HUES64 (cell line): ENCODE data around the gene TMEM14C.
"Not testable (repeated sequence)": the region's sequence is repeated elsewhere in the genome, so short reads cannot be mapped to it uniquely, and the experiment has no call there.

Source experiments
- H3K27ac ChIP-seq: 2 replicates; pipeline ENCODE4 v1.7.0; 2013; ENCODE audit warnings: low read depth, low read length, inconsistent platforms
- H3K27me3 ChIP-seq: 2 replicates; pipeline ENCODE4 v1.6.1; 2013; ENCODE audit warnings: mild to moderate bottlenecking, low read length; ENCODE audit not compliant: insufficient read depth
- H3K36me3 ChIP-seq: 2 replicates; pipeline ENCODE4 v1.6.1; 2013; ENCODE audit warnings: mild to moderate bottlenecking, low read length; ENCODE audit not compliant: insufficient read depth
- H3K4me1 ChIP-seq: 2 replicates; pipeline ENCODE4 v1.6.1; 2013; ENCODE audit warnings: mild to moderate bottlenecking, low read length, moderate library complexity; ENCODE audit not compliant: insufficient read depth
- H3K4me3 ChIP-seq: 2 replicates; pipeline ENCODE4 v1.5.1; 2013; ENCODE audit warnings: mild to moderate bottlenecking, low read length, moderate library complexity
- H3K9ac ChIP-seq: 2 replicates; pipeline ENCODE4 v1.6.1; 2013; ENCODE audit warnings: mild to moderate bottlenecking, low read depth, low read length
- H3K9me3 ChIP-seq: 2 replicates; pipeline ENCODE4 v1.6.1; 2013; ENCODE audit warnings: low read depth, low read length; ENCODE audit not compliant: insufficient read depth
- WGBS: fragments of 150-250, 120-280 bp; methylation state at CpG from one replicate; pipeline ENCODE4 v1.1.7; 2013; ENCODE audit warnings: missing lambda C conversion rate; 5-methylcytosine and 5-hydroxymethylcytosine counted together

TMEM14C gene

GRCh38 chr6:10721850-10722569, 860 bp upstream of the TMEM14C start:
- peak overlapping the region; percentile 96 for H3K27ac ChIP-seq

DNA sequence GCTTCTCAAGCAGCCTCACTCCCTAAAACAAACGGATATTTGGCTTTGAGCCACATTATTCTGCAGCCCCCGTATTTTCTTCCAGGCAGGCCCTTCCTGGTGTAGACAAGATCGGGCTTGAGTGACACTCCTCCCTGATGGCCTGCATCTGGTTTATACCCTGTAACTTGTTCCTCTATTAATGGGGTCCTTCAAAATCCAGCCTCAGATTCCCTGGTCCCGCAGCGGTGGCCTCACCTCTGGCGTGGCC, 375 bp upstream of the TMEM14C start:
- H3K4me3 ChIP-seq = peak overlapping the region; percentile 92

More at GRCh38 chr6:10721850-10722569, 860 bp upstream of the TMEM14C start:
- 92% methylated on average over 11 of the region's 11 CpGs for WGBS
- Histone ChIP-seq H3K36me3 (peaks cover 20% of the 10 kb centered on the region), H3K9me3 (0 out of 2 replicates have a peak, but pooled peaks cover 10% of the 10 kb centered on the region), H3K4me3 (peak overlapping the region; percentile 92), H3K27me3 (no peaks in the 10 kb centered on the region), H3K9ac (peak overlapping the region; percentile 94), H3K4me1 (peaks cover 12% of the 10 kb centered on the region; the same call in 1 of the 2 replicates)

DNA sequence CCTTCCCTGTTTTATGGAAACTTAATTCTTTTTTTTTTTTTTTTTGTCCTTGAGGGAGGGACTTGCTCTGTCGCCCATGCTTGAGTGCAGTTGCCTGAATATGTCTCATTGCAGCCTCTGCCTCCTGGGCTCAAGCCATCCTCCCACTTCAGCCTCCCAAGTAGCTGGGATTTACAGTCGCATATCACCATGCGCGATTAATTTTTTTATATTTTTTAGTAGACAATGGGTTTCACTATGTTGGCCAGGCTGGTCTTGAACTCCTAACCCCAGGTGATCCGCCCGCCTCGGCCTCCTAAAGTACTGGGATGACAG, 654 bp downstream of the TMEM14C start:
- Histone ChIP-seq H3K9ac (peak overlapping the region; percentile 94), H3K36me3 (peaks cover 33% of the 10 kb centered on the region), H3K27ac (peak overlapping the region; percentile 96), H3K27me3 (no peaks in the 10 kb centered on the region), H3K4me1 (peaks cover 12% of the 10 kb centered on the region; the same call in 1 of the 2 replicates), H3K4me3 (peak overlapping the region; percentile 92), H3K9me3 (0 out of 2 replicates have a peak, but pooled peaks cover 2% of the 10 kb centered on the region)
- WGBS = 53% methylated on average over 7 of the region's 7 CpGs

More for the DNA sequence above, 375 bp upstream of the TMEM14C start:
- 0 out of 2 replicates have a peak, but pooled peaks cover 10% of the 10 kb centered on the region for H3K9me3 ChIP-seq
- 13% methylated on average over 6 of the region's 6 CpGs for whole genome bisulfite sequencing
- H3K27ac ChIP-seq = peak overlapping the region; percentile 96
- no peaks in the 10 kb centered on the region for H3K27me3 ChIP-seq
- peak overlapping the region; percentile 94 for H3K9ac ChIP-seq
- peaks cover 12% of the 10 kb centered on the region; the same call in 1 of the 2 replicates for H3K4me1 ChIP-seq
- peaks cover 24% of the 10 kb centered on the region for H3K36me3 ChIP-seq

DNA sequence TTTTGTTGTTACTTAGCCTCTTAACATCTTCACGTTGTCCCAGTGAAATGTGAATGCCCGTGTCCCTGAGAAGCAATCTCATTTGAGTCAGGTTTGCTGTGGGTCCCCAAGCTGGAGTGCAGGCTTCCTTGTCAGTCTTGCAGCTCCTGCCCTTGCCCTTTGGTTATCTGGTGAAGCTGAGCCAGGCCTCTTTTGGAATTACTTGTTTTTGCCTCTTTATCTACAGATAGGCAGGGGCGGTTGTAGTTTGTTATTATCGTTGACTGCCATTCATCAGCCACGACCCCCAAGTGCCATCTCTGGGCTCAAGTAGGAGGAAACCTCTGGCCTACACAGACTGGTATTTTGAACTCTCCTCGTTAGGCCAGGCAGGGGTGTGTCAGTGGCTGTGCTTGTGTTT, 2.2 kb downstream of the TMEM14C start:
- no peak overlapping the region for H3K27ac ChIP-seq
- H3K27me3 ChIP-seq = no peaks in the 10 kb centered on the region
- 96% methylated on average over 6 of the region's 6 CpGs for WGBS
- H3K4me1 ChIP-seq = peaks cover 12% of the 10 kb centered on the region; the same call in 1 of the 2 replicates
- H3K9ac ChIP-seq = no peak overlapping the region
- no peak overlapping the region for H3K4me3 ChIP-seq
- H3K9me3 ChIP-seq = no peaks in the 10 kb centered on the region
- peaks cover 48% of the 10 kb centered on the region for H3K36me3 ChIP-seq

- Histone ChIP-seq H3K4me1 (peaks cover 12% of the 10 kb centered on the region; the same call in 1 of the 2 replicates), H3K27ac (no peak overlapping the region), H3K9me3 (no peaks in the 10 kb centered on the region), H3K9ac (no peak overlapping the region), H3K4me3 (no peak overlapping the region), H3K27me3 (no peaks in the 10 kb centered on the region), H3K36me3 (peaks cover 55% of the 10 kb centered on the region)
- 92% methylated on average over 7 of the region's 9 CpGs for WGBS
Observed at GRCh38 chr6:10725716-10726115, 2.8 kb downstream of the TMEM14C start.

- Histone ChIP-seq H3K9ac (no peak overlapping the region), H3K27me3 (no peaks in the 10 kb centered on the region), H3K36me3 (peaks cover 76% of the 10 kb centered on the region), H3K4me1 (peaks cover 4% of the 10 kb centered on the region; the same call in 1 of the 2 replicates), H3K4me3 (no peak overlapping the region), H3K9me3 (no peaks in the 10 kb centered on the region), H3K27ac (no peak overlapping the region)
- 96% methylated on average over 3 of the region's 3 CpGs for WGBS
Observed at GRCh38 chr6:10730254-10730653, 7.4 kb downstream of the TMEM14C start.

GRCh38 chr6:10733151-10733715, 10.4 kb downstream of the TMEM14C start:
- Histone ChIP-seq H3K27me3 (no peaks in the 10 kb centered on the region), H3K4me1 (peaks cover 4% of the 10 kb centered on the region; the same call in 1 of the 2 replicates), H3K36me3 (peaks cover 53% of the 10 kb centered on the region), H3K27ac (no peak overlapping the region), H3K9ac (no peak overlapping the region), H3K9me3 (no peaks in the 10 kb centered on the region), H3K4me3 (no peak overlapping the region)
- WGBS = 94% methylated on average over 17 of the region's 17 CpGs

DNA sequence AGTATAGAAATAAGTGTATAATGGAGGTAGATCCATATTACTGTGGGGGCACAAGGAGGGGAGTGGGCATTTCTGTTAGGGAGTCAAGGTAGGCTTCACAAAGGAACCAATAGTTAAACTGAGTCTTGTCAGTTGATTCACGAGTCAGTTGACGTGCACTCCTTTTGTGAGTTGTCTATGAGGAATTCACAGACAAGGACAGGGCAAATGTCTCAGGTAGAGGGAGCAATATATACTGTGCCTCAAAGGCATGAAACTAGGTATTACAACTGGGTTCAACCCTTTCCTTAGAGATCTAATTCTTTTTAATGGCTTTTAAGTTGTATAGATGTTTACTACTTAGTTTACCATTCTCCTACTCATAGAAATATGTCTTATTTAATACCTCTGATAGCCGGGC, 11.0 kb downstream of the TMEM14C start:
- Histone ChIP-seq H3K9me3 (no peaks in the 10 kb centered on the region), H3K27me3 (no peaks in the 10 kb centered on the region), H3K4me3 (no peak overlapping the region), H3K4me1 (peaks cover 4% of the 10 kb centered on the region; the same call in 1 of the 2 replicates), H3K9ac (no peak overlapping the region), H3K27ac (no peak overlapping the region), H3K36me3 (peaks cover 46% of the 10 kb centered on the region)
- WGBS = 94% methylated on average over 3 of the region's 3 CpGs

- Histone ChIP-seq H3K4me1 (peaks cover 4% of the 10 kb centered on the region; the same call in 1 of the 2 replicates), H3K36me3 (peaks cover 21% of the 10 kb centered on the region), H3K4me3 (no peak overlapping the region), H3K27ac (no peak overlapping the region), H3K9ac (no peak overlapping the region), H3K9me3 (no peaks in the 10 kb centered on the region), H3K27me3 (no peaks in the 10 kb centered on the region)
- WGBS = 95% methylated on average over 2 of the region's 2 CpGs
Observed at GRCh38 chr6:10736731-10737130, 13.9 kb downstream of the TMEM14C start.

- no peak overlapping the region for H3K4me3 ChIP-seq
- H3K27me3 ChIP-seq = no peaks in the 10 kb centered on the region
- H3K27ac ChIP-seq = no peak overlapping the region
- no peaks in the 10 kb centered on the region for H3K9me3 ChIP-seq
- H3K4me1 ChIP-seq = peaks cover 2% of the 10 kb centered on the region; the same call in 1 of the 2 replicates
- H3K36me3 ChIP-seq = no peaks in the 10 kb centered on the region
- no peak overlapping the region for H3K9ac ChIP-seq
Observed at GRCh38 chr6:10740061-10740460, 17.2 kb downstream of the TMEM14C start.

DNA sequence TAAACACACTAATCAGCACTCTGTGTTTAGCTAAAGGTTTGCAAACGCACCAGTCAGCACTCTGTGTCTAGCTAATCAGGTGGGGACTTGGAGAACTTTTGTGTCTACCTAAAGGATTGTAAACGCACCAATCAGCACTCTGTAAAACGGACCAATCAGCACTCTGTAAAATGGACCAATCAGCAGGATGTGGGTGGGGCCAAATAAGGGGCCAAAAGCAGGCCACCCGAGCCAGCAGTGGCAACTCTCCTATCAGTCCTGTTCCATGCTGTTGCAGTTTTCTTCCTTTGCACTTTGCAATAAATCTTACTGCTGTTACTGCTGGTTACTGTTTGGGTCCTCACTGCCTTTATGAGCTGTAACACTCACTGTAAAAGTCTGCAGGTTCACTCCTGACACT, 18.8 kb downstream of the TMEM14C start:
- not testable (repeated sequence) for H3K9me3 ChIP-seq, H3K4me1 ChIP-seq, H3K4me3 ChIP-seq, H3K9ac ChIP-seq, H3K27ac ChIP-seq, H3K27me3 ChIP-seq, H3K36me3 ChIP-seq
- WGBS = 93% methylated on average over 4 of the region's 4 CpGs
